Natural killer cell (primary cell): Measurements from ENCODE around the gene SLC44A3. TPM values are rescaled to one million over a fixed set of nuclear protein-coding genes. Genes with fewer than 3 reads are reported as not detected.

ENCODE experiments used
- ATAC-seq, 3 donors: fragments of 150-1000 bp in 2 of 3; fragments of 200-7000 bp in 1 of 3; cut with Tn5 transposase; 1 replicate in 1 of 3; 2 replicates in 2 of 3; pipeline ENCODE4 v1.10.0; 2021; ENCODE audit warnings: mild to moderate bottlenecking in 2 of 3, moderate library complexity in 2 of 3
- DNase-seq, 2 donors: peaks; one replicate each; pipeline versions ENCODE4 v3.0.0 to v3.0.0-alpha.2; 2013 to 2021; ENCODE audit warnings: mixed read lengths in 1 of 2
- H3K27ac ChIP-seq: one replicate; pipeline ENCODE4 v1.5.1; 2013; ENCODE audit warnings: mild to moderate bottlenecking, low read length
- H3K27me3 ChIP-seq: one replicate; pipeline ENCODE4 v1.6.1; 2013; ENCODE audit warnings: low read length; ENCODE audit not compliant: control insufficient read depth, insufficient read depth
- H3K36me3 ChIP-seq: one replicate; pipeline ENCODE4 v1.6.1; 2013; ENCODE audit warnings: low read length; ENCODE audit not compliant: control insufficient read depth, insufficient read depth
- H3K4me1 ChIP-seq: one replicate; pipeline ENCODE4 v1.6.1; 2013; ENCODE audit warnings: low read length; ENCODE audit not compliant: control insufficient read depth, insufficient read depth
- H3K4me3 ChIP-seq: one replicate; pipeline ENCODE4 v1.5.1; 2013; ENCODE audit warnings: low read length
- H3K9me3 ChIP-seq: one replicate; pipeline ENCODE4 v1.6.1; 2013; ENCODE audit warnings: low read length; ENCODE audit not compliant: control insufficient read depth, insufficient read depth
- H3K27ac Mint-ChIP-seq, 2 donors: one replicate each; pipeline ENCODE4 v1.8.0; 2022; ENCODE audit warnings: mild to moderate bottlenecking in 2 of 2, mixed read lengths in 2 of 2, moderate library complexity in 1 of 2
- H3K27me3 Mint-ChIP-seq, 2 donors: one replicate each; pipeline ENCODE4 v1.8.0; 2022; ENCODE audit warnings: low read depth in 2 of 2, mixed read lengths in 2 of 2
- H3K36me3 Mint-ChIP-seq: one replicate; pipeline ENCODE4 v1.8.0; 2022; ENCODE audit warnings: mixed read lengths
- H3K4me1 Mint-ChIP-seq, 2 donors: one replicate each; pipeline ENCODE4 v1.8.0; 2022; ENCODE audit warnings: mixed read lengths in 2 of 2
- H3K4me3 Mint-ChIP-seq: one replicate; pipeline ENCODE4 v1.8.0; 2022; ENCODE audit warnings: mild to moderate bottlenecking, moderate library complexity, mixed read lengths
- H3K9me3 Mint-ChIP-seq, 2 donors: one replicate each; pipeline ENCODE4 v1.8.0; 2022; ENCODE audit warnings: mixed read lengths in 2 of 2
- WGBS: methylation state at CpG from one replicate; pipeline ENCODE4 v1.1.7; 2013; ENCODE audit warnings: missing lambda C conversion rate; ENCODE audit not compliant: insufficient coverage; 5-methylcytosine and 5-hydroxymethylcytosine counted together
- intact Hi-C: fragments of 100-400 bp; cut with micrococcal nuclease; formaldehyde crosslinking; loops from one replicate; pipeline ENCODE4 v1.14.2; 2022
- total RNA-seq, 4 donors: library from RNA; stranded (reverse); fragments of 120-200 nt in 1 of 4; gene quantifications; one replicate each; pipeline versions ENCODE4 v1.2.3 to v1.2.4, GENCODE V29; 2013 to 2022
- TF ChIP-seq, protein P1 (sequence below): fragments of 200-600 bp; IDR thresholded peaks from one replicate; pipeline ENCODE4 v1.8.0; 2022; ENCODE audit warnings: antibody characterized with exemption

Gene SLC44A3
- total RNA-seq, 3 donors from 2014 or later (not counting 1 experiment from before 2014, with no cell fraction given) = 0.58 TPM; not detected in 2

DNA sequence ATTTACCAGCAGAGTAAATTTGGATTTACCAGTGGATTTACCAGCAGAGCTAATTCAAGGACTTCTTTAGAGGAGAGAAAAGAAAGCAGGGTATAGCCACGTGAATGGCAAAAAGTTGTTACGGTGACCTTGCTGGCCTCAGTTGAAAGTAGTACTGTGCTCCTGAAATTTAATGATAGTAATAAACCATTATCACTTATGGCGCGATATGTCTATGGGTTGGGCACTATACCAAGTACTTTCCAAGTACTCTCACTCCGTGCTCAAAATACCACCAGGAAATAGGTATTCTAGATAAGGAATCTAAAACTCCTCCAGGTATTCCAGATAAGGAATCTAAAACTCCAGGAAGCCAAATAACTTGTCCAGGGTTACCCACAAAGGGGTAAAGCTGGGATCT lies 35.8 kb downstream of the SLC44A3 start:
- intact Hi-C loops = no loop called here
- H3K27me3 ChIP-seq = peaks cover 2% of the 10 kb centered on the region
- DNase-seq = no peak
- no peaks in the 10 kb centered on the region for H3K36me3 ChIP-seq
- H3K9me3 Mint-ChIP-seq = no peaks in the 10 kb centered on the region
- H3K36me3 Mint-ChIP-seq = no peaks in the 10 kb centered on the region
- no peak overlapping the region for H3K27ac ChIP-seq
- TF ChIP-seq, protein P1, sequence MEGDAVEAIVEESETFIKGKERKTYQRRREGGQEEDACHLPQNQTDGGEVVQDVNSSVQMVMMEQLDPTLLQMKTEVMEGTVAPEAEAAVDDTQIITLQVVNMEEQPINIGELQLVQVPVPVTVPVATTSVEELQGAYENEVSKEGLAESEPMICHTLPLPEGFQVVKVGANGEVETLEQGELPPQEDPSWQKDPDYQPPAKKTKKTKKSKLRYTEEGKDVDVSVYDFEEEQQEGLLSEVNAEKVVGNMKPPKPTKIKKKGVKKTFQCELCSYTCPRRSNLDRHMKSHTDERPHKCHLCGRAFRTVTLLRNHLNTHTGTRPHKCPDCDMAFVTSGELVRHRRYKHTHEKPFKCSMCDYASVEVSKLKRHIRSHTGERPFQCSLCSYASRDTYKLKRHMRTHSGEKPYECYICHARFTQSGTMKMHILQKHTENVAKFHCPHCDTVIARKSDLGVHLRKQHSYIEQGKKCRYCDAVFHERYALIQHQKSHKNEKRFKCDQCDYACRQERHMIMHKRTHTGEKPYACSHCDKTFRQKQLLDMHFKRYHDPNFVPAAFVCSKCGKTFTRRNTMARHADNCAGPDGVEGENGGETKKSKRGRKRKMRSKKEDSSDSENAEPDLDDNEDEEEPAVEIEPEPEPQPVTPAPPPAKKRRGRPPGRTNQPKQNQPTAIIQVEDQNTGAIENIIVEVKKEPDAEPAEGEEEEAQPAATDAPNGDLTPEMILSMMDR = no peak
- no peak overlapping the region for H3K4me3 Mint-ChIP-seq
- no peaks in the 10 kb centered on the region for H3K9me3 ChIP-seq
- peaks cover 12 to 19% of the 10 kb centered on the region in 2 donors for H3K27me3 Mint-ChIP-seq
- H3K4me1 Mint-ChIP-seq = no peaks in the 10 kb centered on the region
- H3K4me1 ChIP-seq = peaks cover 6% of the 10 kb centered on the region
- 96% methylated on average over 4 of the region's 5 CpGs for WGBS
- ATAC-seq = no peak
- H3K27ac Mint-ChIP-seq = no peak overlapping the region
- H3K4me3 ChIP-seq = no peak overlapping the region

DNA sequence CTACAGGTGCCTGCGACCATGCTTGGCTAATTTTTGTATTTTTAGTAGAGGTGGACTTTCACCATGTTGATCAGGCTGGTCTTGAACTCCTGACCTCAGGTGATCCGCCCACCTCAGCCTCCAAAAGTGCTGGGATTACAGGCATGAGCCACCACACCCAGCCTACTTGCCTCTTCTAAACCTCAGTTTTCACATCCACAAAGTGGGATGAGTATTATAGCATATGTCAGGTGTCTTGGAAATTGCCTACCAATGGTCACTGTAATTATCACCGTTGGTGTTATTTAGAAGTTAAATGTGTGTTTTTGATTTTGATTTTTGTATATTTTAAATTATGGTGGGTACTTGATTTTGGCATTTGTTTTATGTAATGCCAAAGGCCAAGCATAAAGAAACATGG lies 36.7 kb downstream of the SLC44A3 start:
- intact Hi-C loops = no loop called here
- DNase-seq = no peak

DNA sequence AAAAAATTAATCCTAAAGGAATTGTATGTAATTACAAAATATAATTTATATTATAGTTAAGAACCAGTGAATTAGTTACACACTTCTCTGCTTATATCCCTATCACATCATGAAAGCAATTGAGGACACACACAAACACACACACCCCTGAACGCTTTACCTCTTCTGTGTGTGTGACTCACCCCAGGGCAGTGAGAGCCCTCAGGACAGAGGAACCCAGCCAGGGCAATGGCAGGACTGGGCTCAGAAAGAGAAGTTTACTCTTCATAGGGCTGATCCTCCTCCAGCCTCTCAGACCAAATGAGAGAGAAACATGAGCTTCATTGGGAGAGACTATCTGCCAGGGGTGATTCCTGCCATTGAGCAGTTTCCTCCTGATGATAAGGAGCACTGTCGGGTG lies 38.1 kb downstream of the SLC44A3 start:
- no peaks in the 10 kb centered on the region for H3K9me3 ChIP-seq
- Mint-ChIP-seq H3K36me3 (no peaks in the 10 kb centered on the region), H3K27me3 (peaks cover 15 to 22% of the 10 kb centered on the region in 2 donors), H3K9me3 (no peaks in the 10 kb centered on the region), H3K4me3 (no peak overlapping the region), H3K4me1 (no peaks in the 10 kb centered on the region), H3K27ac (no peak overlapping the region)
- H3K27ac ChIP-seq = no peak overlapping the region
- H3K4me1 ChIP-seq = peaks cover 6% of the 10 kb centered on the region
- no peak overlapping the region for H3K4me3 ChIP-seq
- H3K36me3 ChIP-seq = no peaks in the 10 kb centered on the region
- TF ChIP-seq, protein P1 = no peak
- H3K27me3 ChIP-seq = no peaks in the 10 kb centered on the region
- intact Hi-C loops = no loop called here
- 76% methylated on average over 2 of the region's 2 CpGs for WGBS
- ATAC-seq = no peak
- no peak for DNase-seq

More for the DNA sequence above, 36.7 kb downstream of the SLC44A3 start:
- H3K4me3 ChIP-seq = no peak overlapping the region
- Mint-ChIP-seq H3K27ac (no peak overlapping the region), H3K4me3 (no peak overlapping the region), H3K36me3 (no peaks in the 10 kb centered on the region), H3K27me3 (peaks cover 15 to 22% of the 10 kb centered on the region in 2 donors), H3K4me1 (no peaks in the 10 kb centered on the region), H3K9me3 (no peaks in the 10 kb centered on the region)
- peaks cover 6% of the 10 kb centered on the region for H3K4me1 ChIP-seq
- no peaks in the 10 kb centered on the region for H3K36me3 ChIP-seq
- no peaks in the 10 kb centered on the region for H3K9me3 ChIP-seq
- WGBS = 80% methylated on average over 3 of the region's 3 CpGs
- TF ChIP-seq, protein P1 = no peak
- no peak overlapping the region for H3K27ac ChIP-seq
- ATAC-seq = no peak
- no peaks in the 10 kb centered on the region for H3K27me3 ChIP-seq

DNA sequence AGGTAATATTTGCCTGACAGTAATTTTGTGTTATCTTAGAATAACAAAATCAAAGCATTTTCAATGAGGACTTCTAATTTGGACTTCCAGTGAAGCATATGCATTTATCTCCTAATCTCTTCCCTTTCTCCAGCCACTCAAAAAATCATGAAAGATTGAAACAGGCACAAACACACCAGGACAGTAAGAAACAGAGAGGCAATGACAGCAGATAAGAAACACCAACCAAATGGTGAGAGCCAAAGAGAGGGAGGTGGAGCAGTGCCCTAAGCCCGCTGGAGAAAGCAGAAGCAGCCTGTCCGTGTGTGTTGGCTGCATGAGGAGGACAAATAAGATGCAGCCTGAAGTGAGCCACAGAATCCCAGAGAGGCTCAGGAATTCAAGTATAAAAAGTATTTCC lies 39.0 kb downstream of the SLC44A3 start:
- Mint-ChIP-seq H3K4me3 (no peak overlapping the region), H3K27ac (no peak overlapping the region), H3K9me3 (no peaks in the 10 kb centered on the region), H3K36me3 (no peaks in the 10 kb centered on the region), H3K4me1 (no peaks in the 10 kb centered on the region), H3K27me3 (peaks cover 19 to 22% of the 10 kb centered on the region in 2 donors)
- no peak overlapping the region for H3K4me3 ChIP-seq
- no peaks in the 10 kb centered on the region for H3K9me3 ChIP-seq
- H3K36me3 ChIP-seq = no peaks in the 10 kb centered on the region
- 71% methylated on average over 2 of the region's 2 CpGs for WGBS
- H3K4me1 ChIP-seq = peaks cover 5% of the 10 kb centered on the region
- intact Hi-C loops = no loop called here
- ATAC-seq (no peak), DNase-seq (no peak)
- no peak overlapping the region for H3K27ac ChIP-seq
- H3K27me3 ChIP-seq = no peaks in the 10 kb centered on the region
- TF ChIP-seq, protein P1 = no peak
